Neural cell (in vitro differentiated cells): Measurements from ENCODE around the gene PDZRN3. TPM values are rescaled to one million over a fixed set of nuclear protein-coding genes. Genes with fewer than 3 reads are reported as not detected.

Experiments used
- H2AFZ ChIP-seq: fragments of 200-600, 300-800 bp; sonication (generic), shearing (Covaris generic); 2 replicates; pipeline ENCODE4 v1.6.0; 2014; ENCODE audit warnings: low read depth, mild to moderate bottlenecking, antibody characterized with exemption, low read length, moderate library complexity
- H3F3A ChIP-seq: fragments of 200-600 bp; shearing (Covaris generic); 2 replicates; pipeline ENCODE4 v1.6.1; 2016; ENCODE audit warnings: mild to moderate bottlenecking, moderate library complexity, mixed read lengths, antibody characterized with exemption, low read length; ENCODE audit not compliant: insufficient read depth, poor library complexity, severe bottlenecking
- H3K27ac ChIP-seq: fragments of 200-600, 300-800 bp; sonication (generic), shearing (Covaris generic); 2 replicates; pipeline ENCODE4 v1.5.1; 2014; ENCODE audit warnings: mild to moderate bottlenecking, low read length, moderate library complexity
- H3K27me3 ChIP-seq: fragments of 300-800, 200-600 bp; sonication (generic), shearing (Covaris generic); 2 replicates; pipeline ENCODE4 v1.6.0; 2014; ENCODE audit warnings: mild to moderate bottlenecking, low read depth, low read length, moderate library complexity; ENCODE audit not compliant: insufficient read depth
- H3K36me3 ChIP-seq: fragments of 300-800, 200-600 bp; sonication (generic), shearing (Covaris generic); 2 replicates; pipeline ENCODE4 v1.5.1; 2014; ENCODE audit warnings: mild to moderate bottlenecking, antibody characterized with exemption, low read length, moderate library complexity; ENCODE audit not compliant: insufficient read depth
- H3K4me2 ChIP-seq: fragments of 300-800, 200-600 bp; sonication (generic), shearing (Covaris generic); 2 replicates; pipeline ENCODE4 v1.6.0; 2014; ENCODE audit warnings: mild to moderate bottlenecking, low read length
- H3K4me3 ChIP-seq: fragments of 300-800, 200-600 bp; sonication (generic), shearing (Covaris generic); 2 replicates; pipeline ENCODE4 v1.5.1; 2014; ENCODE audit warnings: mild to moderate bottlenecking, low read length, moderate library complexity
- H3K79me2 ChIP-seq: fragments of 200-600 bp; shearing (Covaris generic); replicated peaks from 2 replicates; pipeline ENCODE4 v1.6.0; 2014; ENCODE audit warnings: mild to moderate bottlenecking, low read length, moderate library complexity; ENCODE audit not compliant: insufficient read depth
- H3K9ac ChIP-seq: fragments of 300-800, 200-600 bp; sonication (generic), shearing (Covaris generic); 2 replicates; pipeline ENCODE4 v1.6.1; 2016; ENCODE audit warnings: mild to moderate bottlenecking, low read length, mixed read lengths
- H3K9me2 ChIP-seq: fragments of 200-600 bp; shearing (Covaris generic); 2 replicates; pipeline ENCODE4 v1.6.1; 2016; ENCODE audit warnings: mild to moderate bottlenecking, low read length, mixed read lengths; ENCODE audit not compliant: insufficient read depth
- H3K9me3 ChIP-seq: fragments of 200-600, 300-800 bp; sonication (generic), shearing (Covaris generic); 2 replicates; pipeline ENCODE4 v1.6.1; 2016; ENCODE audit warnings: mild to moderate bottlenecking, mixed run types, low read length, moderate library complexity, mixed read lengths
- H4K20me1 ChIP-seq: fragments of 200-600 bp; shearing (Covaris generic); 2 replicates; pipeline ENCODE4 v1.6.1; 2016; ENCODE audit warnings: mild to moderate bottlenecking, mixed run types; ENCODE audit not compliant: insufficient read depth
- CTCF ChIP-seq: fragments of 450-650 bp; IDR thresholded peaks from 2 replicates; pipeline ENCODE4 v1.5.1; 2014; ENCODE audit warnings: antibody characterized with exemption, mild to moderate bottlenecking, moderate library complexity; ENCODE audit not compliant: poor library complexity, severe bottlenecking
- EP300 ChIP-seq: fragments of 450-650 bp; conservative IDR thresholded peaks from 2 replicates; pipeline ENCODE4 v1.6.1; 2014; ENCODE audit warnings: antibody characterized with exemption, mild to moderate bottlenecking, moderate library complexity; ENCODE audit not compliant: poor library complexity, severe bottlenecking
- EZH2 ChIP-seq: fragments of 200-600, 300-800 bp; shearing (Covaris generic), sonication (generic); IDR thresholded peaks from 2 replicates; pipeline ENCODE4 v1.6.1; 2014; ENCODE audit warnings: antibody characterized with exemption, low read length, borderline replicate concordance, mild to moderate bottlenecking; ENCODE audit not compliant: insufficient read depth, poor library complexity, severe bottlenecking
- MXI1 ChIP-seq: fragments of 450-650 bp; conservative IDR thresholded peaks from 2 replicates; pipeline ENCODE4 v1.6.1; 2014; ENCODE audit warnings: antibody characterized with exemption, mild to moderate bottlenecking; ENCODE audit not compliant: poor library complexity, severe bottlenecking
- POLR2AphosphoS5 ChIP-seq: IDR thresholded peaks from 2 replicates; pipeline ENCODE4 v1.6.1; 2012
- RAD21 ChIP-seq: fragments of 450-650 bp; conservative IDR thresholded peaks from 2 replicates; pipeline ENCODE4 v1.6.1; 2014; ENCODE audit warnings: antibody characterized with exemption, mild to moderate bottlenecking, moderate library complexity
- REST ChIP-seq: IDR thresholded peaks from 2 replicates; pipeline ENCODE4 v1.6.1; 2012; ENCODE audit warnings: borderline replicate concordance
- SMC3 ChIP-seq: fragments of 450-650 bp; conservative IDR thresholded peaks from 2 replicates; pipeline ENCODE4 v1.6.1; 2014; ENCODE audit warnings: antibody characterized with exemption, mild to moderate bottlenecking, moderate library complexity; ENCODE audit not compliant: poor library complexity
- TAF1 ChIP-seq: IDR thresholded peaks from 2 replicates; pipeline ENCODE4 v1.6.1; 2012; ENCODE audit warnings: low read depth
- polyA plus RNA-seq: library from polyadenylated mRNA; depleted of rRNA; stranded (reverse); fragments of >200 nt; gene quantifications from 2 replicates; pipeline ENCODE4 v1.2.3, GENCODE V29; 2014

PDZRN3 gene
- polyA plus RNA-seq, 1 donor from 2014 or later = 1.1 TPM

- Histone ChIP-seq H3K27me3 (no peaks in the 10 kb centered on the region), H3K4me3 (no peak overlapping the region), H3K36me3 (no peaks in the 10 kb centered on the region), H4K20me1 (no peaks in the 10 kb centered on the region), H3F3A (no peaks in the 10 kb centered on the region), H3K9me3 (no peaks in the 10 kb centered on the region), H3K4me2 (no peak overlapping the region), H3K27ac (no peak overlapping the region), H2AFZ (no peak overlapping the region), H3K79me2 (no peaks in the 10 kb centered on the region), H3K9ac (no peak overlapping the region), H3K9me2 (no peaks in the 10 kb centered on the region)
- TF ChIP-seq EZH2 = no peak
- no peak for TF ChIP-seq TAF1
- no peak for TF ChIP-seq POLR2AphosphoS5
- TF ChIP-seq REST = no peak
- no peak for TF ChIP-seq MXI1
- TF ChIP-seq SMC3 = no peak
- TF ChIP-seq CTCF = no peak
- TF ChIP-seq EP300 = no peak
- TF ChIP-seq RAD21 = no peak
Observed at GRCh38 chr3:73446467-73447110, 178.2 kb downstream of the PDZRN3 start.

- Histone ChIP-seq H4K20me1 (no peaks in the 10 kb centered on the region), H3K4me2 (no peak overlapping the region), H3K79me2 (no peaks in the 10 kb centered on the region)
Observed at GRCh38 chr3:73442886-73443285, 181.9 kb downstream of the PDZRN3 start.

More at GRCh38 chr3:73442886-73443285, 181.9 kb downstream of the PDZRN3 start:
- TF ChIP-seq REST (no peak), MXI1 (no peak), POLR2AphosphoS5 (no peak), SMC3 (no peak), CTCF (no peak), EP300 (no peak), EZH2 (no peak), TAF1 (no peak), RAD21 (no peak)
- no peaks in the 10 kb centered on the region for H3K27me3 ChIP-seq
- H3K36me3 ChIP-seq = no peaks in the 10 kb centered on the region
- no peaks in the 10 kb centered on the region for H3F3A ChIP-seq
- no peak overlapping the region for H3K4me3 ChIP-seq
- H3K9me2 ChIP-seq = no peaks in the 10 kb centered on the region
- H2AFZ ChIP-seq = no peak overlapping the region
- H3K9me3 ChIP-seq = no peaks in the 10 kb centered on the region
- no peak overlapping the region for H3K27ac ChIP-seq
- no peak overlapping the region for H3K9ac ChIP-seq
